CD4-positive, alpha-beta T cell treated with Interleukin-17A for 1 hour (primary cell): Measurements from ENCODE around the gene LRRC38.

Source experiments
- DNase-seq: peaks from one replicate; pipeline ENCODE4 v3.0.0-alpha.2; 2020

LRRC38 gene

DNA sequence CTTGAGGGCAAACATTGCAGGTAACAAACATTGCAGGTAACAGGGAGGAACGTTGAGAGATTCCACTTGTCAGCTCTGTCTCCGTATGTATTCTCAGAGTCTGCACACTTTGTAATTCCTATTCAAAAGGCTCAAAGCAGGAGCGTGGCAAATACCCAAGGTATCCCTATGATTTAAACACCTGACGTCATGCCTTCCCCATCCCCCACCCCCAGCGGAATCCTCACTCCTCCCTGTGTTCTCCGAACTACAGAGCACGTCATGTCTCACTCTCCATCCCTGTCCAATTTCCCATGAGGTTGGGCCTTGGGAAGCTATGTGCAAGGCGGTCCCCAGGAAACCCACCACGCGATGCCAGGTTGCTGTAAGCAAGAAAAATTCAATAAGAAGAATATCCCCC lies 2.8 kb upstream of the LRRC38 start:
- DNase-seq = no peak

- DNase-seq = no peak
These were observed 1.0 kb upstream of the LRRC38 start for GRCh38 chr1:13514821-13515220.

DNA sequence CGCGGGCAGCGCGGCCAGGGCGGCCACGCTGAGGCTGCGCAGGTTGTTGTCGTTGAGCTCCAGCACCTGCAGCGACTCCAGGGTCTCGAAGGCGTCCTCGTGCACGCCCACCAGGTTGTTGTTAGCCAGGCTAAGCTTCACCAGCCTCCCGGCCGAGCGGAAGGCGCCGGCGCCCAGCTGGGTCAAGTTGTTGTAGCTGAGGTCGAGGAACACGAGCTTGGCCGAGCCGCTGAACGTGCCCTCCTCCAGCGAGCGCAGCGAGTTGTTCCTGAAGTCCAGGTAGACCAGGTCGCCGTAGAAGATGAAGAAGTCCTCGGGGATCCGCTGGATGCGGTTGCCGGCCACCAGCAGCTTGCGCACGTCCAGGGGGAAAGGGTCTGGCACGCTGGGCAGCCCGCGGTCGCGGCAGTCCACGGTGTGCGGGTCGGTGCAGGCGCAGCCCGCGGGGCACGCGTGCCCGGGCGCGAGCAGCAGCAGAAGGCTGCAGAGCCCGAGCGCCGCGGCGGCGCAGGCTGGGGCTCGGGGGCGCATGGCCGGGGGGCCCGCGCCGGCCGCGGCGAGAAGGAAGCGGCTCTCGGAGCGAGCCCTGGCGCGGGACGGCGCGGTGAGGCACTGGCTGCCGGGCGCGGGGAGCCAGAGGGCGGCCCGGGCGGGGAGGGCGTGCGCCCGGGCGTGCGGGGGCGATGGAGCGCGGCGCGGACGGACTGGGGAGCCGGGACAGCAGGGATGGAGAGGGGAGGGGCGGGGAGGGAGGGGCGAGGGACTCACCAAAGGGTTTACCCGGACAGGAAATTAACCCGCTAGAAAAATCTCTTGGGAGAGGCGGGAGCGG lies 524 bp downstream of the LRRC38 start:
- DNase-seq = no peak

GRCh38 chr1:13512472-13512871 lies 1.3 kb downstream of the LRRC38 start:
- DNase-seq = no peak

- DNase-seq = no peak
These were observed 3.3 kb downstream of the LRRC38 start for GRCh38 chr1:13510499-13510898.

GRCh38 chr1:13507075-13507474 lies 6.7 kb downstream of the LRRC38 start:
- DNase-seq = no peak

- no peak for DNase-seq
These were observed 8.8 kb downstream of the LRRC38 start for GRCh38 chr1:13505020-13505419.

DNA sequence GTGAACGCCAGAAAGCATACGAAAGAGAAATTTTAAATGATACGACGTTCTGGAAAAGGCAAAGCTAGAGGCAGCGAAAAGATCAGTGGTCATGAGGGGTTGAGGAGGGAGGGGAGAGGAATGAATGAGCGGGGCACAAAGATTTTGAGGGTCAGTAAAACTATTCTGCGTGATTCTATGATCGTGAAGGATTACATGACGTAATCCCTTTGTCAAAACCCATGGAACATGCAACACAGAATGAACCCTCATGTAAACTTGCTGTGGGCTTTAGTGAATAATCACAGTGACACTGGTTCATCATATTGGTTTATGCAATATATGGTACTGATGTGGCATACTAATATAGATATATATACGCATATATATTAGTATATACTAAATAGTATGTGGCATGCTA lies 13.0 kb downstream of the LRRC38 start:
- no peak for DNase-seq

GRCh38 chr1:13499422-13499821 lies 14.4 kb downstream of the LRRC38 start:
- no peak for DNase-seq

DNA sequence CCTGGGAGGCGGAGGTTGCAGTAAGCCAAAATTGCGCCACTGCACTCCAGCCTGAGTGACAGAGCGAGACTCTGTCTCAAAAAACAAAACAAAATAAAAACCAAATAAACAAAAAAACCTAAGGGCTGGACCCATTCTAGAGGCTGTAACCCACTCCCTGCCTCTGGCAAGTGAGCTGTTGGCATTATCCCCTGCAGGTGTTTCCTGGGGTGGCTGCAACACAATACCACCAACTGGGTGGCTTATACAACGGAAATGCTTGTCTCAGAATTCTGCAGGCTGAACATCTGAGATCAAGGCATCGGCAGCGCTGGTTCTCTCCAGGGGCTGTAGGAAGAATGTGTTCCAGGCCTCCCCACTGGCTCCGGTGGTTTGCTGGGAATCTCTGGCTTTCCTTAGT lies 15.2 kb downstream of the LRRC38 start:
- DNase-seq = no peak

GRCh38 chr1:13495186-13495585 lies 18.6 kb downstream of the LRRC38 start:
- DNase-seq = no peak

DNA sequence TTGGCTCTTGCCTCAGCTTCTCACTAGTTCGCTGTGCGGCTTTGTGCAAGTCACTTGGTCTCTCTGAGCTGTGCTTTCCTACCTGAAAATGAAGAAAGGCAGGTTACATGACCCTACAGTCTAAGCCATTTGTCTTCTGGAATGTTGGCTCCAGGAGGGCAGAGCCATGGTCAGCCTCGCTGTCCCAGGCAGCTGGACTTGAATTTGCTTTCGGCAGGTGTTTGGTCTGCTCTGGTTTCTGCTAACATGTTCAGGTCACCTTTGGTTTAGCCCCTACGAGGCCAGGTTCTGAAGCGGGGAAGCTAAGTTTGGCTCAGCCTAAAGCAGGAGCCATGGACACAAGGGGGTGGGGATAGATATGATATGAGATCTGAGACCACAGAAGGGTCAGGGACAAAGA lies 19.1 kb downstream of the LRRC38 start:
- DNase-seq = no peak

DNA sequence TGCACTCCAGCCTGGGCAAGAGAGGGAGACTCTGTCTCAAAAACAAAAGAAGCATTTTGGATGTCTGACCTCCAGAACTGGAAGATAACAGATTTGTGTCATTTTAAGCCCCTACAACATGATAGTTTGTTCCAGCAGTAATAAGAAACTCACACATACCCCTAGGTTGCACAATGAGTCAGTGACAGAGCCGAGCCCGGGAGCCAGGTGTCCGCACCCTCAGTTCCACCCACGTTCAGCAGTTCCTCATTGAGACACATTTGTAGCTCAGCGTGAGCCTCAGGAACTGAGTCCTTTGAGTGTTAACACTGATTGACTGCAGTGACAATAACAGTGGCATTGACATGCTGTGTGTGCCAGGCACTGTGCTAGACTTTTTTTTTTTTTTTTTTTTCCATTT lies 19.8 kb downstream of the LRRC38 start:
- no peak for DNase-seq

DNA sequence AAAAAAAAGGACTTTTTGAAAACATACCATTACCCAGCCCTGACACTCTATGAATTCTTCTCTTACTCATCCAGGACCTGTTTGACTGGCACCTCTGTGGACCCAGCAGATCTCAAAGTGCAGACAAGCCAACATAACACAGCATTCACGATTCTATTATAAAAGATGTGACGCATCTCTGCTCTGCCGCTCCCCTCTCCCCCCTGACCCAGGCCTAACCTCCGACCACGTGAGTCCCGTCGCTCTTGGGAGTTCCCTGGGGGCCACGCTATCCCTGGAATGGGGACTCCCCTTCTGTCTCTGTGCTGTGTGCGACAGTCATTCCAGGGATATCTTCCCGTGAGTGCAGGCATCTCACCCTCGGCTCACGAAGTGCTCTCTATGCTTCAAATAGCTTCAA lies 21.1 kb downstream of the LRRC38 start:
- DNase-seq = no peak

DNA sequence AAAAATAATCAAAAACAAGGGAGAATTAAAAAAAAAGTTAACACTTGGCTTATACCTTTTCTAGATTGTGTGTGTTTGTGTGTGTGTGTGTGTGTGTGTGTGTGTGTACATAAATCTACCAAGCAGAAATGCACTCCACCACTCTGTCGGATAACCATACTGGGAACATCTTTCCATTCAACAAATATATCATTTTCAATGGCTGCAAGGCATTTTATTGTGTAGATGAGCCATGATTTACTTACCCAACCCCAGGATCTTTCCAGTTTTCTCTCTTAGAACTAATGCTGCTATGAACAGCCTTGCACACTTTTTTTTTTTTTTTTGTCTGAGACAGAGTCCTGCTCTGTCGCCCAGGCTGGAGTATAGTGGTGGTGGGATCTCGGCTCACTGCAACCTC lies 25.8 kb downstream of the LRRC38 start:
- DNase-seq = no peak

- DNase-seq = no peak
These were observed 26.5 kb downstream of the LRRC38 start for GRCh38 chr1:13487143-13487868.

DNA sequence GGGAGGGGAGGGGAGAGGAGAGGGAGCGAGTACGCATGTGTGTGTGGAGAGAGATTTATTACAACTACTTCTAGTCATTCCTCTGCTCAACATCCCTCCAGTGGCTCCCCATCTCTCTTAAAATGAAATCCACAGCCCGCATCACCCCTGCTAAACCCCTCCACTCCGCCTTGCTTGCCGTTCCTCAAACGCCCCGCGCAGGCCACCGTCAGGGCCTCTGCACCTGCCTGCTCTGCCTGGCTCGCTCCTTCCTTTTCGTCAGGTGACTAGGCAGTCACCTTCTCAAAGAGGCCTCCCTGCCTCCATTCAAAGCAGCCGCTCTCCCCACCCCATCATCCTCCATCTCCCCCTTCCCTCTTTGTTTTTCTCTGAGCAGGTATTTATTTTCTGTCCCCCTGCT lies 29.9 kb downstream of the LRRC38 start:
- no peak for DNase-seq

DNA sequence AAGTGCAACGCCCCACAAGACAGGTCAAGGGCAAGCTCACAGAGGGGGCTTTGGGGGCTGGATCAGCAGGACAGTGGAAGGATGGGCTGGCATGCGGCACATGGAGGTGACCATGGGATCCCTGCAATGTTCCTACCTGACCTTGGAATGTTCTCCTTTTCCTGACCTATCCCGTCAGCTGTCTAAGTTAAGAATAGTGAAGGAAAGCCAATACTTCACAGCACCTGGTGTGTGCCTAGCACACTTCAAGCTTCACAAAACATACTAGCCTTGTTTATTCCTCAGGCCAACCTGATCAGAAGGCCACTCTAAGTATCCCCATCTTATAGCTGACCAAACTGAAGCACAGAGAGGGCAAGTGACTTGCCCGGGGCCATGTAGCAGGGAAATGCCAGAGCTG lies 31.2 kb downstream of the LRRC38 start:
- no peak for DNase-seq

- no peak for DNase-seq
These were observed 34.5 kb downstream of the LRRC38 start for GRCh38 chr1:13479171-13479856.

DNA sequence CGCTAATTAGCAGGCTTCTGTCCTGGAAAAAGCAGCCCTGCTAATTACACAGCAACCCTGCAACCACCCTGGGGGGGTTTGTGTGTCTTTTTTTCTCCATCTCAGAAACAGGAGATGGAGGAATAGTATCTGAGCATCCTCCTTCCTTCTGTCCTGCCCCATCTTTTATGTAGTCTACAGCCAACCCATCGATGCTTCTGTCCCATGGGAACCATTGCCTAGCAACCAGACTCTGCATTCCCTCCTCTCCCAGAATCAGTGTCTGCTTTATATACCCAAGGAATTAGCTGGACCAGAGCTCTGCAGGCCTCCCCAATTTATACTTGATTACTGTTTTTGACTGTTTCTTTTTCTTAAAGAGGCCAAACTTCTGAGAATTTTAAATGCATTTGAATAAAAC lies 35.1 kb downstream of the LRRC38 start:
- no peak for DNase-seq

- DNase-seq = no peak
These were observed 44.5 kb downstream of the LRRC38 start for GRCh38 chr1:13469343-13469742.

GRCh38 chr1:13465515-13465914 lies 48.3 kb downstream of the LRRC38 start:
- no peak for DNase-seq

DNA sequence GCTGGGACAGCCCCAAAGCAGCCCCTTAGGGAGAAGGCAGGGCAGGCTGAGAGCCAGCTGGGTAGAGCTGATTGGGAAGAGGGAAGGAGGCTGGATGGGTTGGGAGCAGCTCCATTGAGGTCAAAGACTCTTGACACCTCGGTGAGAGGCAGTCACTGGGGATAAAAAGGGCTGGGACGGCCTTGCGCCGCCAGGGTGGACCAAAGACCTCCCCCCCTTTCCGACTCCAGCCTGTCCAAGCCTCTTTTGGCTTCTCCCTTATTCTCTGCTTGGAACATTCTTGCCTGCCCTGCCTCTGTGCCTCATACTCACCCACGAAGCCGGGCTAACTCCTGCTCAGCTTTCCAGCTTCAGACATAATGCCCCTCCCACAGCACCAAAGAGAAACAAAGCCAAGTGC lies 51.1 kb downstream of the LRRC38 start:
- DNase-seq = no peak

GRCh38 chr1:13461977-13462376 lies 51.8 kb downstream of the LRRC38 start:
- DNase-seq = no peak
